NB4 (cell line): ENCODE results near the gene NIT2.

Source experiments
- CTCF ChIP-seq: IDR thresholded peaks from one replicate; pipeline ENCODE4 v1.5.1; 2012; ENCODE audit warnings: low read depth, low read length
- MYC ChIP-seq: IDR thresholded peaks from 2 replicates; pipeline ENCODE4 v1.6.1; 2011; ENCODE audit warnings: low read depth, low read length

- TF ChIP-seq CTCF (no peak), MYC (no peak)
These were observed 52.0 kb downstream of the NIT2 start for GRCh38 chr3:100386437-100387074.
